ENCODE results near the gene MYADML2.

DNA sequence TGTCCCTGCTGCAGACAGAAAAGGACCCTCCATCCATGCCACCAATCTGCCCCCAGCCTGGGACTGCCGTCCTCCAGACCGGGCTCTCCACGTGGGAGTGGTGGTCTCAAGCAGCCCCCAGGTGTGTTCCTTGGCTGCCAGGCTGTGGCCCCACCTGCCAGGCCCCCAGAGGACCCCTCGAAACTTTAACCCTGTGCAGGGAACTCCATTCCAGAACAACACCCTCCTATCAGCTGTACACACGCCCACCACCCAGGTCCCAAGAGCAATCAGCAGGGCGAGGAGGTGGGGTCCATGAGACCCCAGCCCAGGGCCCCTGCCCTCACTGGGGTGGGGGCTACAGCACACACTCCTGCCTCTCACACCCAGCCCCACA, 11.3 kb downstream of the MYADML2 start:
- TF ChIP-seq POLR2AphosphoS5 (IDR thresholded peaks at IDR 0.05; ENCODE audit: low read depth, low read length) (no peak), TAF1 (IDR thresholded peaks at IDR 0.05; ENCODE audit: borderline replicate concordance, insufficient read depth, low read length) (no peak), SIN3A (IDR thresholded peaks at IDR 0.05; ENCODE audit: borderline replicate concordance, insufficient read depth, low read length) (no peak), FOXP2 (optimal IDR thresholded peaks at IDR 0.05; ENCODE audit: borderline replicate concordance, extremely low read depth, extremely low read length, insufficient read depth) (no peak)
- TF ChIP-seq, protein P1, sequence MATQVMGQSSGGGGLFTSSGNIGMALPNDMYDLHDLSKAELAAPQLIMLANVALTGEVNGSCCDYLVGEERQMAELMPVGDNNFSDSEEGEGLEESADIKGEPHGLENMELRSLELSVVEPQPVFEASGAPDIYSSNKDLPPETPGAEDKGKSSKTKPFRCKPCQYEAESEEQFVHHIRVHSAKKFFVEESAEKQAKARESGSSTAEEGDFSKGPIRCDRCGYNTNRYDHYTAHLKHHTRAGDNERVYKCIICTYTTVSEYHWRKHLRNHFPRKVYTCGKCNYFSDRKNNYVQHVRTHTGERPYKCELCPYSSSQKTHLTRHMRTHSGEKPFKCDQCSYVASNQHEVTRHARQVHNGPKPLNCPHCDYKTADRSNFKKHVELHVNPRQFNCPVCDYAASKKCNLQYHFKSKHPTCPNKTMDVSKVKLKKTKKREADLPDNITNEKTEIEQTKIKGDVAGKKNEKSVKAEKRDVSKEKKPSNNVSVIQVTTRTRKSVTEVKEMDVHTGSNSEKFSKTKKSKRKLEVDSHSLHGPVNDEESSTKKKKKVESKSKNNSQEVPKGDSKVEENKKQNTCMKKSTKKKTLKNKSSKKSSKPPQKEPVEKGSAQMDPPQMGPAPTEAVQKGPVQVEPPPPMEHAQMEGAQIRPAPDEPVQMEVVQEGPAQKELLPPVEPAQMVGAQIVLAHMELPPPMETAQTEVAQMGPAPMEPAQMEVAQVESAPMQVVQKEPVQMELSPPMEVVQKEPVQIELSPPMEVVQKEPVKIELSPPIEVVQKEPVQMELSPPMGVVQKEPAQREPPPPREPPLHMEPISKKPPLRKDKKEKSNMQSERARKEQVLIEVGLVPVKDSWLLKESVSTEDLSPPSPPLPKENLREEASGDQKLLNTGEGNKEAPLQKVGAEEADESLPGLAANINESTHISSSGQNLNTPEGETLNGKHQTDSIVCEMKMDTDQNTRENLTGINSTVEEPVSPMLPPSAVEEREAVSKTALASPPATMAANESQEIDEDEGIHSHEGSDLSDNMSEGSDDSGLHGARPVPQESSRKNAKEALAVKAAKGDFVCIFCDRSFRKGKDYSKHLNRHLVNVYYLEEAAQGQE (IDR thresholded peaks at IDR 0.05; ENCODE audit: insufficient read depth in 1 of 2, low read depth in 2 of 2, low read length in 2 of 2) = no peak

All from PFSK-1 (cell line).